Activated CD8-positive, alpha-beta memory T cell treated with anti-CD3 and anti-CD28 coated beads for 1 hour (primary cell): Measurements from ENCODE around the gene RNASEH2A.
"Not testable (repeated sequence)": the region's sequence is repeated elsewhere in the genome, so short reads cannot be mapped to it uniquely, and the experiment has no call there.

Source experiments
- DNase-seq, 2 donors: peaks; one replicate each; pipeline ENCODE4 v3.0.0-alpha.2; 2020; ENCODE audit warnings: low read depth in 1 of 2; ENCODE audit errors: extremely low read depth in 1 of 2

The RNASEH2A gene

GRCh38 chr19:12825254-12826131 lies 19.1 kb downstream of the RNASEH2A start:
- no peak for DNase-seq

- no peak for DNase-seq
Measured at GRCh38 chr19:12828494-12828893, 22.1 kb downstream of the RNASEH2A start.

- no peak for DNase-seq
Measured at GRCh38 chr19:12833418-12833737, 27.0 kb downstream of the RNASEH2A start.

GRCh38 chr19:12833738-12834565 lies 27.6 kb downstream of the RNASEH2A start:
- DNase-seq: no peak

GRCh38 chr19:12834566-12834943 lies 28.2 kb downstream of the RNASEH2A start, which contains the start of gene RTBDN:
Gene RTBDN, minus strand, starts transcription at chr19:12834579. Its CDS starts 4,600 bp downstream, at chr19:12829979.
- DNase-seq: no peak

GRCh38 chr19:12834976-12835757 lies 28.8 kb downstream of the RNASEH2A start:
- no peak for DNase-seq

GRCh38 chr19:12836529-12836863 lies 30.1 kb downstream of the RNASEH2A start:
- DNase-seq: no peak

- no peak for DNase-seq
Measured at GRCh38 chr19:12837225-12837624, 30.8 kb downstream of the RNASEH2A start.

- DNase-seq: no peak
Measured at GRCh38 chr19:12838182-12838885, 31.9 kb downstream of the RNASEH2A start, which contains the start of gene MAST1. Gene MAST1, plus strand, starts transcription at chr19:12838515. Its CDS starts 58 bp downstream, at chr19:12838573.

GRCh38 chr19:12838886-12839756 lies 32.7 kb downstream of the RNASEH2A start:
- DNase-seq: no peak

- no peak for DNase-seq
Measured at GRCh38 chr19:12840091-12841079, 34.0 kb downstream of the RNASEH2A start.

GRCh38 chr19:12841094-12841493 lies 34.7 kb downstream of the RNASEH2A start:
- DNase-seq: no peak

GRCh38 chr19:12842511-12842910 lies 36.1 kb downstream of the RNASEH2A start:
- no peak for DNase-seq

GRCh38 chr19:12843328-12843727 lies 36.9 kb downstream of the RNASEH2A start:
- DNase-seq: no peak

GRCh38 chr19:12843999-12844732 lies 37.8 kb downstream of the RNASEH2A start:
- DNase-seq: no peak

- not testable (repeated sequence) for DNase-seq
Measured at GRCh38 chr19:12846613-12847012, 40.2 kb downstream of the RNASEH2A start.
